Mucosa of gallbladder (tissue), 1 donor: ENCODE data around the gene CCDC71L. TPM values are rescaled to one million over a fixed set of nuclear protein-coding genes. Genes with fewer than 3 reads are reported as not detected.

Source experiments
- total RNA-seq: library from RNA; stranded (reverse); gene quantifications from one replicate; pipeline ENCODE4 v1.2.1, GENCODE V29; 2021
- donor health status: DM: no; HTN: no; CAD: no.

Gene CCDC71L
- total RNA-seq, 1 donor from 2014 or later, result 20.4 TPM

Other genes starting within 250 kb of the CCDC71L start
- gene PIK3CG, start 204.1 kb upstream of the CCDC71L start, total RNA-seq, result 7.1 TPM